Sigmoid colon (tissue), 7 donors: ENCODE data around the gene CD248. TPM values are rescaled to one million over a fixed set of nuclear protein-coding genes. Genes with fewer than 3 reads are reported as not detected.
"Not testable (repeated sequence)": the region's sequence is repeated elsewhere in the genome, so short reads cannot be mapped to it uniquely, and the experiment has no call there.

ENCODE experiments used
- DNase-seq: peaks from one replicate; pipeline ENCODE4 v3.0.0-alpha.2; 2019
- H3K27ac ChIP-seq, 4 donors: fragments of 200-600 bp; sonication (generic); one replicate each; pipeline ENCODE4 v1.5.1; 2016 to 2019; ENCODE audit warnings: mild to moderate bottlenecking in 1 of 4
- H3K27me3 ChIP-seq, 3 donors: fragments of 200-600 bp; sonication (generic); one replicate each; pipeline ENCODE4 v1.5.1; 2019; ENCODE audit warnings: mild to moderate bottlenecking in 1 of 3
- H3K36me3 ChIP-seq, 4 donors: fragments of 200-600 bp; sonication (generic); one replicate each; pipeline ENCODE4 v1.5.1; 2016 to 2019
- H3K4me1 ChIP-seq, 4 donors: fragments of 200-600 bp; sonication (generic); one replicate each; pipeline ENCODE4 v1.5.1; 2017 to 2019
- H3K4me3 ChIP-seq, 4 donors: fragments of 200-600 bp; sonication (generic); one replicate each; pipeline ENCODE4 v1.5.1; 2017 to 2019; ENCODE audit warnings: mild to moderate bottlenecking in 2 of 4, moderate library complexity in 1 of 4
- H3K9me3 ChIP-seq, 4 donors: fragments of 200-600 bp in 3 of 4; sonication (generic) in 3 of 4; one replicate each; pipeline versions ENCODE4 v1.5.1 to v1.6.1; 2013 to 2019
- CTCF ChIP-seq, 4 experiments: fragments of 450-650 bp in 3 of 4; fragments of 200-600 bp in 1 of 4; IDR thresholded peaks; one replicate each; pipeline ENCODE4 v1.5.1; 2016 to 2019; ENCODE audit warnings: antibody characterized with exemption in 4 of 4, mild to moderate bottlenecking in 3 of 4, moderate library complexity in 2 of 4
- EP300 ChIP-seq, 4 donors: sonication (generic); formaldehyde crosslinking; IDR thresholded peaks; one replicate each; pipeline ENCODE4 v1.6.1; 2017; ENCODE audit warnings: antibody characterized with exemption in 4 of 4
- POLR2A ChIP-seq, 2 donors: fragments of 450-650 bp; IDR thresholded peaks; one replicate each; pipeline ENCODE4 v1.6.1; 2016; ENCODE audit warnings: antibody characterized with exemption in 2 of 2, mild to moderate bottlenecking in 2 of 2, moderate library complexity in 2 of 2
- POLR2AphosphoS5 ChIP-seq, 4 donors: sonication (generic); formaldehyde crosslinking; IDR thresholded peaks; one replicate each; pipeline ENCODE4 v1.6.1; 2017; ENCODE audit warnings: antibody characterized with exemption in 4 of 4
- WGBS, 2 donors: extraction: QIAGEN DNeasy Blood & Tissue Kit; methylation state at CpG; one replicate each; pipeline ENCODE4 v1.1.7; 2013; 5-methylcytosine and 5-hydroxymethylcytosine counted together
- intact Hi-C: fragments of 100-400 bp; cut with DNase I; formaldehyde crosslinking; loops from one replicate; pipeline ENCODE4 v1.15.1; 2023
- polyA plus RNA-seq, 3 donors: library from polyadenylated mRNA; stranded (reverse); fragments of 200-250 nt; gene quantifications; one replicate each; pipeline ENCODE4 v1.2.3, GENCODE V29; 2013
- total RNA-seq, 4 donors: library from RNA; depleted of rRNA; stranded (reverse); fragments of >200 nt; gene quantifications; one replicate each; pipeline ENCODE4 v1.1.0, GENCODE V29; 2016
- donor health status: healthy with polysubstance abuse.
- donor health status: Bipolar disorder and iron deficiency.
- donor health status: healthy.

Gene CD248
- total and polyA plus RNA-seq, 7 donors: 1.2 to 26.3 (median 6.1) TPM

DNA sequence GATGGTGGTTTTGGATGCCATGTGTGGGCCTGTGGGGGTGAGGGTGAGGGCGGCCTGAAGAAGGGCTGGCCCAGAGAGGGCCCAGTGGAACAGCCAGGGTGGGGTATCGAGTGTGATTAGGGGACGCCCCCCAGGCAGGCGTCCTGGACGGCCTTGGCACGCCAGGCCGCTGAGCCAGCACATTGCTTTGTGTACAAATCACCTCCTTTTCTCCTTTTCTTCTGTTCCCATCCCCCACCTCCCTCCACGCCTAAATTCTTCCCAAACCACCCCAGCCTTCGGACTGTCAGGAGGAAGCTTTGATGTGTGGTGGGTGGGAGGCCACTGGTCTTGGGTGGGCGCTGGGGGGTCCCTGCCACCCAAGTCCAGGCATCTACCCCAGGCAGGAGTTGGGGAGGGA is 7.8 kb upstream of the CD248 start:
- TF ChIP-seq POLR2A (IDR thresholded peaks at IDR 0.05): no peak
- TF ChIP-seq CTCF (IDR thresholded peaks at IDR 0.05): no peak
- TF ChIP-seq EP300 (IDR thresholded peaks at IDR 0.05): no peak
- WGBS, 2 donors: 83 to 88% methylated on average over 10 of the region's 10 CpGs
- intact Hi-C loops: loop anchor here (5.0 kb wide), 1 partner anchor 63 kb away; no protein-coding TSS in a partner anchor
- no peak for DNase-seq
- H3K4me3 ChIP-seq: no peak overlapping the region
- H3K9me3 ChIP-seq: no peaks in the 10 kb centered on the region
- peaks cover 0 to 34% (median 31%) of the 10 kb centered on the region in 4 donors for H3K4me1 ChIP-seq
- no peaks in the 10 kb centered on the region for H3K27me3 ChIP-seq
- H3K27ac ChIP-seq: no peak overlapping the region
- H3K36me3 ChIP-seq: no peaks in the 10 kb centered on the region

- Histone ChIP-seq H3K9me3 (no peaks in the 10 kb centered on the region), H3K27me3 (no peaks in the 10 kb centered on the region), H3K4me1 (peaks cover 0 to 31% (median 31%) of the 10 kb centered on the region in 4 donors), H3K36me3 (no peaks in the 10 kb centered on the region), H3K4me3 (no peak overlapping the region), H3K27ac (no peak overlapping the region)
- no peak for DNase-seq
- 98 to 100% methylated on average over 1 of the region's 1 CpG for WGBS, 2 donors
- TF ChIP-seq CTCF (IDR thresholded peaks at IDR 0.05) (no peak), EP300 (IDR thresholded peaks at IDR 0.05) (no peak)
- intact Hi-C loops: no loop called here
Observed at GRCh38 chr11:66323684-66324083, 6.8 kb upstream of the CD248 start.

DNA sequence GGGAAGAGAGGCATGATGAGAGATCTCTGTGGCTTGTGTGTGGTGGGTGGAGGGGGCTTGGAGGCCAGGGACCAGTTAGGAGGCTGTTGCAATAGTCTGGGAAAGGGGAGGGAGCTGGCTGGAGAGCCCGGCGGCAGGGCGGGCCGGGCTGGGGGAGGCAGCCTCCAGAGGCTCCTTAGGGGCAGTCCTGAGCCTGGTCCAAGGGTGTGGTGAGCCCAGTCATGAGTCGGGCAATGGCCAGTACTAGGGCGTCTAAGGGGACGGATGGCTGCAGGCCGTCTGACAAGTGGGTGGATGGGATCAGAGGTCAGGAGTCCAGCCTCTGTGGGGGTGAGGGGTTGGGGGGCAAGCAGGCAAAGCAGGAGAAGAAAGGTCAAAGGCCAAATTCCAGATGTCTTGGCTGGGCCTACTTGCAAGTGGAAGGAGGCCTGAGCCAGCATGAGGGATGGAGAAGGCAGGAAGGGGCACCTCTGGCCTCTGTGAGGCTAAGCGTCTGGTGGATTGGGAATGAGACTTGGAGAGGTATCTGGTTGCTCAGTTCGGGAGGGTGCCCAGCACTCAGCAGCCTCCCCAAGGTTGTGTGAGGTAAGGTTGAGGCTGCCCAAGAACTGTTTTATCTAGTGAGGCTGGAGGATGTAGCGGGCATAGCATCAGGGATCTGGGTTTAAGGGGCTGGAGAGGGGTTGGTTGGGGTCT is 6.0 kb upstream of the CD248 start:
- H3K4me1 ChIP-seq: peaks cover 0 to 31% (median 31%) of the 10 kb centered on the region in 4 donors
- no peaks in the 10 kb centered on the region for H3K36me3 ChIP-seq
- intact Hi-C loops: no loop called here
- H3K4me3 ChIP-seq: no peak overlapping the region
- 88 to 89% methylated on average over 11 of the region's 11 CpGs for WGBS, 2 donors
- H3K27ac ChIP-seq: peak overlapping the region in 2 of 4 donors; percentile 42 to 49
- peak; percentile 81 for DNase-seq
- no peak for TF ChIP-seq POLR2A (IDR thresholded peaks at IDR 0.05)
- TF ChIP-seq CTCF (IDR thresholded peaks at IDR 0.05): no peak
- no peak for TF ChIP-seq POLR2AphosphoS5 (IDR thresholded peaks at IDR 0.05)
- TF ChIP-seq EP300 (IDR thresholded peaks at IDR 0.05): no peak
- H3K9me3 ChIP-seq: no peaks in the 10 kb centered on the region
- H3K27me3 ChIP-seq: no peaks in the 10 kb centered on the region

DNA sequence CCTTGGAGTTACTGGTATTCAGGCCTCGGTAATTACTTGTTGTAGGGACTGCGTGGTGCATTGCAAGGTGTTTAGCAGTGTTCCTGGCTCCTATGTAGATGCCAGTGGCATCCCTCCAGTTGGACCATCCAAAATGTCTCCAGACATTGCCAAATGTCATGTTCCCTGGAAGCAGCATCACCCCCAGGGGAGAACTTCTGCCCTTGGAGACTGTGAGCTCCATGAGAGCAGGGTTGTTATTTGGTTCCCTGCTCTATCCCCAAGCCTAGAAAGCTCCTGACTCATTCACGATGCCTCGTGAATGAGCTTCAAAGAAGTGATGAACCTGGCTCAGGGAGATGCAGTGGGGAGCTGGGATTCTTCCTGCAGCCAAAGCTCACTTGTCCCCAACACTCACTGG is 4.8 kb upstream of the CD248 start:
- Histone ChIP-seq H3K36me3 (no peaks in the 10 kb centered on the region), H3K4me3 (no peak overlapping the region), H3K27ac (peak overlapping the region in 1 of 4 donors; percentile 49), H3K9me3 (no peaks in the 10 kb centered on the region), H3K4me1 (peaks cover 0 to 33% (median 31%) of the 10 kb centered on the region in 4 donors), H3K27me3 (no peaks in the 10 kb centered on the region)
- DNase-seq: no peak
- intact Hi-C loops: no loop called here
- TF ChIP-seq EP300 (IDR thresholded peaks at IDR 0.05): no peak
- TF ChIP-seq CTCF (IDR thresholded peaks at IDR 0.05): no peak
- TF ChIP-seq POLR2A (IDR thresholded peaks at IDR 0.05): no peak
- TF ChIP-seq POLR2AphosphoS5 (IDR thresholded peaks at IDR 0.05): no peak
- 87 to 95% methylated on average over 4 of the region's 4 CpGs for WGBS, 2 donors

- H3K36me3 ChIP-seq, H3K4me3 ChIP-seq, intact Hi-C loops, H3K27ac ChIP-seq, H3K27me3 ChIP-seq, DNase-seq, H3K9me3 ChIP-seq: not testable (repeated sequence)
- 79 to 84% methylated on average over 6 of the region's 6 CpGs for WGBS, 2 donors
- peaks cover 0 to 33% (median 32%) of the 10 kb centered on the region in 4 donors for H3K4me1 ChIP-seq
Observed at GRCh38 chr11:66320748-66321147, 3.9 kb upstream of the CD248 start.

DNA sequence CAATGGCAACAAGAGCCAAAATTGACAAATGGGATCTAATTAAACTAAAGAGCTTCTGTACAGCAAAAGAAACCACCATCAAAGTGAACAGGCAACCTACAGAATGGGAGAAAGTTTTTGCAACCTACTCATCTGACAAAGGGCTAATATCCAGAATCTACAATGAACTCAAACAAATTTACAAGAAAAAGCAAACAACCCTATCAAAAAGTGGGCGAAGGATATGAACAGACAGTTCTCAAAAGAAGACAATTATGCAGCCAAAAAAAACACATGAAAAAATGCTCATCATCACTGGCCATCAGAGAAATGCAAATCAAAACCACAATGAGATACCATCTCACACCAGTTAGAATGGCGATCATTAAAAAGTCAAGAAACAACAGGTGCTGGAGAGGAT is 3.4 kb upstream of the CD248 start:
- H3K36me3 ChIP-seq, H3K9me3 ChIP-seq, intact Hi-C loops, H3K27me3 ChIP-seq, H3K4me3 ChIP-seq, H3K27ac ChIP-seq, DNase-seq: not testable (repeated sequence)
- WGBS, 2 donors: 89 to 92% methylated on average over 1 of the region's 2 CpGs
- peaks cover 0 to 38% (median 37%) of the 10 kb centered on the region in 4 donors for H3K4me1 ChIP-seq
